Suppressor macrophage treated with lipopolysaccharide for 4 hours (primary cell): Measurements from ENCODE around the gene CAMK2N1.

Source experiments
- DNase-seq: peaks from one replicate; pipeline ENCODE4 v3.0.0-alpha.2; 2020

Gene CAMK2N1

DNA sequence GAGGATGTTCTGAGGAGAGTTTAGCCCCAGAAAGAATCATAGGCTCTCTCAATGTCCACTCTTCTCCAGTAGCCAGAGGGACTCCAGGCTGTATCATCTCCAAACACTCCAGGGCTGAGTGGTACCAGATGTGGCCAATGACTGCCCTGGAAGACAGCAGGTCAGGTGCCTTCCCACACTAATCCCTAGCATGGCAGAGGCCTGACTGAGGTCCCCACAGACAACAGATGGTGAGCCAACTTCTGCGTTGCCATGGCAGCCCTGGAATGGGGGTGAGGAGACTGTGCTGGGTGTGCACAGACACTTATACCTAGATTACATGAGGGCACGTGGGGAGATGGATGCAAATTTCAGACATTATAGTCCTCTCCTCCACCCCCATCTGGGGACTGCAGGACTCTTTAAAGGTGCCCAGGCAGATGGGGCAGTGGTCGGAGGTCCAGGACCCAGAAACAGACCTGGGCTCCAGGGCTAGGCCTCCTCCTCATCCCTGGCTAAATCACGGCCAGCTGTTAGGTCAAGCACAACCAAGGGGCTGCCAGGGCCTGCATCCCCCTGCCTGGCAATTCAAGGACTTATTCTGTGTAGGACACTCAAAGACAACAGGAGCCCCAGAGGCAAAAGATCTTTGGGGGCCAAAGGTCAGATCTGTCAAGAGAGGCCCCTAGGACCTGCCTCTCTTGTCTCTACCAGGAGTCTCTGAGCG is 42.9 kb downstream of the CAMK2N1 start:
- no peak for DNase-seq

DNA sequence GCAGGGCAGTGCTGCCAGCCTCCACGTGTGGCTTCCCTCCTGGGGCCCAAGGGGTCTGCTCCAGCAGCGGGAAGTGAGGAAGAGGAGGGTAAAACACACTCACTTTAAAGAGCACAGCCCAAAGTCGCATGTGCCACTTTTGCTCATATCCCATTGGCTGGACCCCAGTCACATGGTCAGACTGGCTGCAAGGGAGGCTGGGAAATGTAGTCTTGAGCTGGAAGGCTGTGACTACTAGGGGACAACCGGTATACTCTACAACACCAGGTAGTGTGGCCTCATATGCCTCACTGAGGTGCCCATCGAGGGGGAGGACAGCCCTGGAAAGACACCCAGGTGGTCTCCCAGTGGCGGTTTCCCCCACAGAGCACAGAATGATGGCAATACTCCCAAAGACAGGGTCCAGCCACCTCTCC is 45.2 kb downstream of the CAMK2N1 start:
- peak; percentile 23 for DNase-seq

DNA sequence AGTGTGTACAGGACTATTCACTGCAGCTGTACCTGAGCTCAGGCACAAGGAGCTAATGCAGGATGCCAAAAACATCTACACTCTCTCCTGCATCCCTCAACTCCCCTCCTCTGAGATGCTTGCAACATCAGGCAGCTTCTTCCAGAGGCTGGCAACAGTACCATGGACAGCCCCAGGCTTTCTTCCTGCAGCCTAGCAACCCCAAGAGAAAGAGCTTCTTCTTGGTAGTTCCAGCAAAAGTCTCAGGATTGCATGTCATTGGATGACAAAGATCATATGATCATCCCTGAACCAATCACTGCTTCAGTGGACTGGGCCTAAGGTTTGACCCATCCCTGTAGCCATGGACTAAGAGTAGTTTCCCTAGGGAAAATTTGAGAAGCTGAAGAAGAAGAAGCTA is 46.7 kb downstream of the CAMK2N1 start:
- DNase-seq: no peak

DNA sequence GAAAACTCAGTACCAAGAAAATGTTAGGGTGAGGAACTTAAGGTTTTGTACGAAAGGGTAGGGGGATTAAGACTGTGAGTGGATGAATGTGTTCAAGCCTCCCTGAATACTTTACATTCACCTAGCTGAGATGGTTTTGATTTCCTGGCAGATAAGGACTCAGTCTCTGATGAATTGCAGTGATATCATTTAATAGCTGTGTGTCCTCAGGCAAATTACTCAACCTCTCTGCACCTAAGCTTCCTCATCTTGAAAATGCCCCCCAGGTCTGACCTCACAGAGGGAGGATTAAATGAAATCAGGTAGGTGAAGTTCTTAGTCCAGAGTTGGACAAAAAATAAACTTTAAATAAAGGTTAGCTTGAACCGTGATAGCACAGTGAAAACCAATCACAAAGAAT is 48.4 kb downstream of the CAMK2N1 start:
- no peak for DNase-seq

DNA sequence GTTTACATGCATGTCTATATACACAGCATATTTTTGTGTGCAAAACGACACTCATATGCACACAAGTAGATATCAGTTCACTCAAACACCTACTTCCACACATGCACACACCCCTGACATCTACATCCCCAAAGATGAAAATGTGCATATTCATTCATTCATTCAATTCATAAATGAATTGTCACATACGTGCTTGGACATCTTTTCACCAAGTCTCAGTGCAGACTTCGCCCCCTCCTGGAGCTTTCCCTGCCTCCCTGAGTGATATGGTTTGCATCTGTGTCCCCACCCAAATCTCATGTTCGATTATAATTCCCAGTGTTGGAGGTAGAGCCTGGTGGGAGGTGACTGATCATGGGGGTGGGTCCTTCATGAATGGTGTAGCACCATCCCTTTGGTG is 53.1 kb downstream of the CAMK2N1 start:
- DNase-seq: no peak
